ENCODE measurements around the gene SLC36A3. TPM values are rescaled to one million over a fixed set of nuclear protein-coding genes. Genes with fewer than 3 reads are reported as not detected.

Gene SLC36A3
- total RNA-seq, 1 donor from 2014 or later, result not detected

- no peaks in the 10 kb centered on the region for H3K36me3 Mint-ChIP-seq (ENCODE audit: insufficient read depth)
- no peak overlapping the region for H3K27ac Mint-ChIP-seq
- TF ChIP-seq, protein P1, sequence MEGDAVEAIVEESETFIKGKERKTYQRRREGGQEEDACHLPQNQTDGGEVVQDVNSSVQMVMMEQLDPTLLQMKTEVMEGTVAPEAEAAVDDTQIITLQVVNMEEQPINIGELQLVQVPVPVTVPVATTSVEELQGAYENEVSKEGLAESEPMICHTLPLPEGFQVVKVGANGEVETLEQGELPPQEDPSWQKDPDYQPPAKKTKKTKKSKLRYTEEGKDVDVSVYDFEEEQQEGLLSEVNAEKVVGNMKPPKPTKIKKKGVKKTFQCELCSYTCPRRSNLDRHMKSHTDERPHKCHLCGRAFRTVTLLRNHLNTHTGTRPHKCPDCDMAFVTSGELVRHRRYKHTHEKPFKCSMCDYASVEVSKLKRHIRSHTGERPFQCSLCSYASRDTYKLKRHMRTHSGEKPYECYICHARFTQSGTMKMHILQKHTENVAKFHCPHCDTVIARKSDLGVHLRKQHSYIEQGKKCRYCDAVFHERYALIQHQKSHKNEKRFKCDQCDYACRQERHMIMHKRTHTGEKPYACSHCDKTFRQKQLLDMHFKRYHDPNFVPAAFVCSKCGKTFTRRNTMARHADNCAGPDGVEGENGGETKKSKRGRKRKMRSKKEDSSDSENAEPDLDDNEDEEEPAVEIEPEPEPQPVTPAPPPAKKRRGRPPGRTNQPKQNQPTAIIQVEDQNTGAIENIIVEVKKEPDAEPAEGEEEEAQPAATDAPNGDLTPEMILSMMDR (IDR thresholded peaks at IDR 0.05; ENCODE audit: unreplicated experiment), result peak; percentile 42
- no peaks in the 10 kb centered on the region for H3K4me1 Mint-ChIP-seq (ENCODE audit: low read depth)
- no peak for DNase-seq (ENCODE audit: low spot score, unreplicated experiment)
- H3K9me3 Mint-ChIP-seq (ENCODE audit: low read depth), result no peaks in the 10 kb centered on the region
- H3K27me3 Mint-ChIP-seq, result peaks cover 9% of the 10 kb centered on the region
- H3K4me3 Mint-ChIP-seq (ENCODE audit: low read depth), result no peak overlapping the region
Measured at GRCh38 chr5:151298063-151298855, 5.3 kb downstream of the SLC36A3 start.

GRCh38 chr5:151296974-151297373 is 6.6 kb downstream of the SLC36A3 start:
- Mint-ChIP-seq H3K4me3 (ENCODE audit: low read depth) (no peak overlapping the region), H3K36me3 (ENCODE audit: insufficient read depth) (no peaks in the 10 kb centered on the region), H3K9me3 (ENCODE audit: low read depth) (no peaks in the 10 kb centered on the region), H3K27me3 (peaks cover 7% of the 10 kb centered on the region), H3K27ac (no peak overlapping the region), H3K4me1 (ENCODE audit: low read depth) (no peaks in the 10 kb centered on the region)
- TF ChIP-seq, protein P1 (IDR thresholded peaks at IDR 0.05; ENCODE audit: unreplicated experiment), result no peak
- DNase-seq (ENCODE audit: low spot score, unreplicated experiment), result no peak

- TF ChIP-seq, protein P1 (IDR thresholded peaks at IDR 0.05; ENCODE audit: unreplicated experiment), result no peak
- DNase-seq (ENCODE audit: low spot score, unreplicated experiment), result no peak
- peaks cover 2% of the 10 kb centered on the region for H3K9me3 Mint-ChIP-seq (ENCODE audit: low read depth)
- H3K4me1 Mint-ChIP-seq (ENCODE audit: low read depth), result no peaks in the 10 kb centered on the region
- H3K4me3 Mint-ChIP-seq (ENCODE audit: low read depth), result no peak overlapping the region
- no peaks in the 10 kb centered on the region for H3K36me3 Mint-ChIP-seq (ENCODE audit: insufficient read depth)
- H3K27me3 Mint-ChIP-seq, result peaks cover 3% of the 10 kb centered on the region
- H3K27ac Mint-ChIP-seq, result no peak overlapping the region
Measured at GRCh38 chr5:151296478-151296830, 7.1 kb downstream of the SLC36A3 start.

GRCh38 chr5:151295791-151296477 is 7.6 kb downstream of the SLC36A3 start:
- Mint-ChIP-seq H3K9me3 (ENCODE audit: low read depth) (peaks cover 5% of the 10 kb centered on the region), H3K36me3 (ENCODE audit: insufficient read depth) (no peaks in the 10 kb centered on the region), H3K4me3 (ENCODE audit: low read depth) (no peak overlapping the region), H3K27me3 (peaks cover 3% of the 10 kb centered on the region), H3K4me1 (ENCODE audit: low read depth) (no peaks in the 10 kb centered on the region), H3K27ac (peak overlapping the region; percentile 47)
- DNase-seq (ENCODE audit: low spot score, unreplicated experiment), result no peak
- TF ChIP-seq, protein P1 (IDR thresholded peaks at IDR 0.05; ENCODE audit: unreplicated experiment), result no peak

DNA sequence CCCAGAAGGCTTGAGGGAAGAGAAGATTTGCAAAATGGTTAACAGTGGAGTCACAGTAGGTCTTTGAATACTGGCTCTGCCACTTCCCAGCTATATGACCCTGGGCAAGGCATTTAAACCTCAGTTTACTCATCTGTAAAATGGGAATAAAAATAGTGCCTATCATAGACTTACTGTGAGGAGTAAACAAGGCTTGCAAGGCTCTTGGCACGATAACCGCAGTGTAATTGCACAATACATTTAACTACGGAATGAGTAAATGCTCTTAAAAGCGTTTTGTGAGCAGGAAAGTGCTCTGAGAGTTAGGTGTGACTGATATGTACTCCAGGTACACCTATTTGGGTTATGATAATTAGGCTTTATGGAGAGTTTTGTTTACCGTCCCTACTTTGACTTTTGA is 8.4 kb downstream of the SLC36A3 start:
- Mint-ChIP-seq H3K4me1 (ENCODE audit: low read depth) (no peaks in the 10 kb centered on the region), H3K4me3 (ENCODE audit: low read depth) (no peak overlapping the region), H3K9me3 (ENCODE audit: low read depth) (peaks cover 5% of the 10 kb centered on the region), H3K27me3 (peaks cover 3% of the 10 kb centered on the region), H3K36me3 (ENCODE audit: insufficient read depth) (no peaks in the 10 kb centered on the region), H3K27ac (no peak overlapping the region)
- TF ChIP-seq, protein P1 (IDR thresholded peaks at IDR 0.05; ENCODE audit: unreplicated experiment), result no peak
- no peak for DNase-seq (ENCODE audit: low spot score, unreplicated experiment)

All from progenitor cell of endocrine pancreas (in vitro differentiated cells).